HG02678 (cell line): ENCODE results near the gene CFI.

Experiments used
- ATAC-seq: cut with Tn5 transposase; IDR thresholded peaks from one replicate; pipeline ENCODE4 v1.9.1; 2021; ENCODE audit warnings: mild to moderate bottlenecking, moderate library complexity; ENCODE audit not compliant: unreplicated experiment

The CFI gene

DNA sequence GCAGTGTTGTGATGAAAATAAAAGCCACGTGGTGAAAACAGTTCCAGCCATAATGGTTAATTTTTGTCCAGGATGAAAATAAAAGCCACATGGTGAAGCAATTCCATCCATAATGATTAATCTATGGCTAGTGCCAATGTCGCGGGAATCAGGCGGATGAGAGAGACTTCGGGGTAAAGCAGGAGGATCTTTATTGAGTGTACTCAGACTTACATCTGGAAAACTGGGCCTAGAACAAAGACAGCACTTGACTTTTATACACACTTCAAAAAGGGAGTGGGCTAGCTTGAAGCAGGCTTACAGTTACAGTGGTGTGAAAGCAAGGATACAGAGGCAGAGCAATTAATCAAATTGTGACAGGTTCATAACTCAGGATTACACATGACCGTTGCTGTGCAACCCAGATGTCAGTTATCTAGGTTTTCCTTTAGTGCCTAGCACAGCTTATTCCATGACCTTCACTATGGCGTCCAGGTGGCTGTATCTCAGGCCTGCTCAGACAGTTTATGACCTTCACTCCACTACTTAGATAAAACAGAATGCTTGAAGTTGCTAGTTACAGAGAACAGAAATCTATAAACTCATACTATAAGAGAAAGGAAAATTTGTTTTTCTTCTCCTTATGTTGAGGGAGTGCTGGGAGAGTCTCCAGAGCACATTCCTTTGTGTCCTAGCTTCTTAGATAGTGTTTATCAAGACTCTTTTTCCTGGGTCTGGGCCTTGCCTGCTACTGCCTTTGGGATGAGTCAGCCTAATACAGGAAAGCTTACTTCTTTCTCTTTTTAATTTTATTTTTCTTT is 66.0 kb downstream of the CFI start:
- no peak for ATAC-seq

- no peak for ATAC-seq
Observed at GRCh38 chr4:109733728-109734127, 68.1 kb downstream of the CFI start.

DNA sequence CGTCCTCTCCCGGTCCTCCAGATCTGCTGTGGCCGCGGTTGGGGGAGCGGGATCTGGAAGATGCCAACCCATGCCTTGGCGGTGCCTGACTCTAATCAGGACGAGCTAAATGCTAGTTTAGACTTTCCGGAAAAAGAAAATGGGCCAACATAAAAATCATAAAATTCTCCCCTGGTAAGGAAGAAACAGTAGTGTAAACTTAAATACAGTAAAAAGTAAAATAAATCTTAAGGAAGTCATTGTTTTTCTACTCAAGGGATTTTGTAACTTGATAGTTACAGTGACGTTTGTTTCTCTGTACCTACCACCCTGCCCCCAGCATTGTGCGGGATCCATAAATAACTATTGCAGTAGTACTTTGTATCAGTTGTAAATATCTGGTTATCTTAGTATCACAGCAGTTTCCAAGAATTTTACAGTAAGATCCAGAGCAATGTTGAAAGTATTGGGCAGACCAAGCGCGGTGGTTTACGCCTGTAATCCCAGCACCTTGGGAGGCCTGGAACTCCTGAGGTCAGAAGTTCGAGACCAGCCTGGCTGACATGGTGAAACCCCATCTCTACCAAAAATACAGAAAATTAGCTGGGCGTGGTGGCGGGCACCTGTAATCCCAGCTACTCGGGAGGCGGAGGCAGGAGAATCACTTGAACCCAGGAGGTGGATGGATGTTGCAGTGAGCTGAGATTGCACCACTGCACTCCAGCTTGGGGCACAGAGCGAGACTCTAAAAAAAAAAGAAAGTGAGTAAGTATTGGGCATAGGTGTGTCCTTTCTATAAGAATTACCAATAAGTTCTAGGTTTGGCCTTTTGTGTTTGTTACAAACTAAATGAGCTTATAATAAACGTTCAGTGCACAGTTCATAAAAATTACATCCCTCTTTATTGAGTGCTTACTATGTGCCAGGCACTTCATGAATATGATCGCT is 70.9 kb downstream of the CFI start:
- no peak for ATAC-seq

GRCh38 chr4:109729718-109730618 is 71.8 kb downstream of the CFI start, which contains the start of gene PLA2G12A:
Gene PLA2G12A (minus strand): TSS chr4:109730070. CDS start chr4:109729809, 261 bp downstream.
- ATAC-seq = peak; percentile 84

- no peak for ATAC-seq
Observed at GRCh38 chr4:109729117-109729717, 72.6 kb downstream of the CFI start.

- ATAC-seq = no peak
Observed at GRCh38 chr4:109728385-109728784, 73.4 kb downstream of the CFI start.

DNA sequence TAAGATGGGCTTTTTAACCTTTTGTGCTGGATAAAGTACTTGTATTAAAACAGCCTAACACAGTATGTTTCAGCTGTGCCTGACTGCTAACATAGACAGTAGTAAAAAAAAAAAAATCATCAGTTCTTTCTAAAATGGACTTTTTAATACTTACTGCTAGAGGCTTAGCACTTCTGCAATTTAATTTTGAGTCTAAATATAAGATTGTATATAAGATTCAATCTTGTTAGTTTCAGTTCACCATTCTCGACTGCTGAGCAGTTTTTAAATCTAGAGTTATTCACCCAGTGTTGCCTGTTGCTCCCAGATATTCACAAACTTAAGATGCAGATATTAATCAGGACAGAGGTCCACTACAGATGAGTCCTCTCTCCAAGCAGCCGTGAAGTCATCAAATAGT is 78.7 kb downstream of the CFI start:
- no peak for ATAC-seq

DNA sequence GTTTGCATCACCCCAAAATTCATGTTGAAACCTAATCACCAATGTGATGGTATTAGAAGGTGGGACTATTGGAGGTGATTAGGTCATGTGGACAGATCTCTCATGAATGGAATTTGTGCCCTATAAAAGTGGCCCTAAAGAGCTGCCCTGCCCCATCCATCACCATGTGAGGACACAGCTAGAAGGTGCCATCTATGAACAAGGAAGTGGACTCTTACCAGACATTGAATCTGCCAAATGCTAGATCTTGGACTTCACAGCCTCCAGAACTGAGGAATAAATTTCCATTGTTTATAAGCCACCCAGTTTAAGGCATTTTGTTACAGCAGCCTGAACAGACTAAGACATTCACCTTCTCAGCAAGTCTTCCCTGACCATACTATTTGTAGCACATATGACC is 79.4 kb downstream of the CFI start:
- ATAC-seq = no peak

DNA sequence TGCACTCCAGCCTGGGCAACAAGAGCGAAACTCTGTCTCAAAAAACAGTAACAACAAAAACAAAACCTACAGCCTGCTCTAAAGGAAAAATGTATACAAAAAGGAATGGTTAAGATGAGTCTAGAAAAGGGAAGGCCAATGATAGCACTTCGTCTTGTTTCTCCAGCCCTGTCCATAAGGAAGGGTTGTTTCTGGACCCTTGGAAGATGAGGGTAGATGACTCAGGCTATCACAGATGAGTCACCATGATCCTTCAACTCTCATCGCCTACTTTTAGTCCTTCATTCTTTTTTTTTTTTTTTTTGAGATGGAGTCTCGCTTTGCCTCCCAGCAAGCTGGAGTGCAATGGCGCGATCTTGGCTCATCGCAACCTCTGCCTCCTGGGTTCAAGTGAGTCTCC is 80.8 kb downstream of the CFI start:
- ATAC-seq = no peak

DNA sequence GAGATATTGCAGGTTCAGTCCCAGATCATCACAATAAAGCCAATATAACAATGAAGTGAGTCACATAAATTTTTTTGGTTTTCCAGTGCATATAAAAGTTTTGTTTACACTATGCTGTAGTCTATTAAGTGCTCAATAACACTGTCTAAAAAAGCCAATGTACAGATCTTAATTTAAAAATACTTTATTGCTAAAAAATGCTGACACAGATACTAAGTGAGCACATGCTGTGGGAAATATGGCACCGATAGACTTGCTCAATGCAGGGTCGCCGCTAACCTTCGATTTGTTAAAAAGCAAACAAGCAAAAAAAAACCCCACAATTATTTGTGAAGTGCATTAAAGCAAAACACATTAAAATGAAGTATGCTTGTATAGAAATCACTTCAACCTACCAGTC is 82.2 kb downstream of the CFI start:
- no peak for ATAC-seq

- ATAC-seq = no peak
Observed at GRCh38 chr4:109718759-109719158, 83.0 kb downstream of the CFI start.

GRCh38 chr4:109713500-109713899 is 88.3 kb downstream of the CFI start:
- ATAC-seq = no peak

DNA sequence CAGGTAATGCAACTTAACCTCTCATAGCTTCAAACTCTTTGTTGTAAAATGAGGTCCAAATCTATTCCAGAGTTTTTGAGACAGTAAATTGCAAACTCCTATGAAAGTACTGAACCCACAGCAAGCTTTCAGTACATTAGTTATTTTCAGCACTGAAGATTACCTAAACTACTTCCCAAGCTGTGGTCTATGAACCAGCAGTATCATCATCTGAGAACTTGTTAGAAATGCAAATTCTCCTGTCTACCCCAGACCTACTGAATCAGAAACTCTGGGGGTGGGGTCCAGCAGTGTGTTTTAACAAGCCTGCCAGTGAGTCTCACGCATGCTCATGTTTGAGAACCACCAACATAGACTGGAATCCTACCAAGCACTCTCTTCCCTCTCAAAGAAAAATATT is 92.8 kb downstream of the CFI start:
- peak; percentile 93 for ATAC-seq

GRCh38 chr4:109708435-109708834 is 93.4 kb downstream of the CFI start:
- ATAC-seq = no peak

GRCh38 chr4:109703664-109704361 is 98.0 kb downstream of the CFI start:
- ATAC-seq = no peak

GRCh38 chr4:109702950-109703663 is 98.7 kb downstream of the CFI start, which contains the start of gene CASP6:
Gene CASP6 (minus strand): TSS chr4:109703445. CDS start chr4:109703395, 50 bp downstream.
- peak; percentile 75 for ATAC-seq

DNA sequence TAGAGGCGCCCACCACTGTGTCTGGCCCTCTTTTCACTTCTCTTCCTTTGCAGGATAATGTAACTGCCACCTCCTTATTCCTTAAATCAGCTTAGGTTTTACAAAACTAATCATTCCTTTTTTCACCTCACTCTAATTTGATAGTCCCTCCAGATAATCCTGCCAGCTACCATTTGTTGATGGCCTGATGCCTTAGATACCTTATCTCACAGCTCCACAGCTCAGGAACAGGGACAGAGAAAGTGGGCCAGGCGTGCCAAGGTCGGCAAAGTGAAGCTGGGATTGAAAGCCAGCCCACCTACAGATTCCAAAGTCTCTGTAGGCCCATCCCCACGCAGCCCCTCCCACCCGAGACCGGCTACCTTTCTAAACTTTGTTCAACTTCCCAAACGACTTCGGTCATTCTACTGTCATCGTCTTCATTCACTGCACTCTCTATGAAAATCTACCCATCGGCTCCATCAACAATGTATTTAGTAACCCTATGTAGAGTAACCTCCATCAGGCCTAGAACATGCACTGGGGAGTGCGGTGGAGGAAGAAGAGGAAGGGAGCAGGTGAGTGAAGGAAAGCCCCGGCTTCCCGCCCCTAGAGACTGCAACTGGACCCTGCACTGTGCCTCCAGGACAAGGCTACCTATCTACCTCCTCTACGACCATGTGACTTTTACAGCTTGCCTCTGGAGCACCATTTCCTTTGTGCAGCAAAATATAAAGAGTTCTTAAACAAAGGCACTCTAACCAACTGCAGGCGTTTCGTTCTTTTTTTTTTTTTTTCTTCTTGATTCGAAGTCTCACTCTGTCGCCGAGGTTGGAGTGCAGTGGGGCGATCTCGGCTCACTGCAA is 100.0 kb downstream of the CFI start:
- ATAC-seq = no peak

GRCh38 chr4:109699553-109700225 is 102.1 kb downstream of the CFI start:
- no peak for ATAC-seq
